ENCODE measurements around the gene PRKACA. TPM values are rescaled to one million over a fixed set of nuclear protein-coding genes. Genes with fewer than 3 reads are reported as not detected.

The PRKACA gene
- total RNA-seq, 4 donors from 2014 or later = 16.7 to 74.8 (median 39.5) TPM

GRCh38 chr19:14106840-14107239 lies 10.7 kb downstream of the PRKACA start:
- DNase-seq = no peak
- intact Hi-C loops (cut with DNase I; ENCODE audit: low total_unique reads) (no loop called here), in situ Hi-C loops (cut with MboI; ENCODE audit: low pct_ligation_motif_present in 1 of 4, low pct_unique_long_range_greater_than_20kb in 1 of 4, low sequenced_read_pairs in 3 of 4) (no loop called here)
- TF ChIP-seq EP300 (IDR thresholded peaks at IDR 0.05; ENCODE audit: low read depth) = no peak
- TF ChIP-seq POLR2AphosphoS5 (IDR thresholded peaks at IDR 0.05) = no peak
- no peak for TF ChIP-seq POLR2A (IDR thresholded peaks at IDR 0.05)
- TF ChIP-seq, protein P1, sequence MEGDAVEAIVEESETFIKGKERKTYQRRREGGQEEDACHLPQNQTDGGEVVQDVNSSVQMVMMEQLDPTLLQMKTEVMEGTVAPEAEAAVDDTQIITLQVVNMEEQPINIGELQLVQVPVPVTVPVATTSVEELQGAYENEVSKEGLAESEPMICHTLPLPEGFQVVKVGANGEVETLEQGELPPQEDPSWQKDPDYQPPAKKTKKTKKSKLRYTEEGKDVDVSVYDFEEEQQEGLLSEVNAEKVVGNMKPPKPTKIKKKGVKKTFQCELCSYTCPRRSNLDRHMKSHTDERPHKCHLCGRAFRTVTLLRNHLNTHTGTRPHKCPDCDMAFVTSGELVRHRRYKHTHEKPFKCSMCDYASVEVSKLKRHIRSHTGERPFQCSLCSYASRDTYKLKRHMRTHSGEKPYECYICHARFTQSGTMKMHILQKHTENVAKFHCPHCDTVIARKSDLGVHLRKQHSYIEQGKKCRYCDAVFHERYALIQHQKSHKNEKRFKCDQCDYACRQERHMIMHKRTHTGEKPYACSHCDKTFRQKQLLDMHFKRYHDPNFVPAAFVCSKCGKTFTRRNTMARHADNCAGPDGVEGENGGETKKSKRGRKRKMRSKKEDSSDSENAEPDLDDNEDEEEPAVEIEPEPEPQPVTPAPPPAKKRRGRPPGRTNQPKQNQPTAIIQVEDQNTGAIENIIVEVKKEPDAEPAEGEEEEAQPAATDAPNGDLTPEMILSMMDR (IDR thresholded peaks at IDR 0.05) = no peak
- Histone ChIP-seq H3K9me3 (no peaks in the 10 kb centered on the region), H3K4me3 (no peak overlapping the region), H3K27ac (peak overlapping the region; percentile 23 to 76 (median 60)), H3K4me1 (peaks cover 0 to 27% (median under 1%) of the 10 kb centered on the region in 4 donors), H3K27me3 (no peaks in the 10 kb centered on the region), H3K36me3 (peaks cover 0 to 8% (median 0%) of the 10 kb centered on the region in 4 donors)
- 90% methylated on average over 16 of the region's 16 CpGs; no CpG with 5 or more reads in 1 of the 2 donors for WGBS, 2 donors (ENCODE audit: low coverage in 1 of 2)

GRCh38 chr19:14105680-14106079 lies 11.9 kb downstream of the PRKACA start:
- whole genome bisulfite sequencing, 2 donors (ENCODE audit: low coverage in 1 of 2) = 50 to 55% methylated on average over 8 of the region's 8 CpGs
- H3K4me3 ChIP-seq = no peak overlapping the region
- intact Hi-C loops (cut with DNase I; ENCODE audit: low total_unique reads) = no loop called here
- no peaks in the 10 kb centered on the region for H3K27me3 ChIP-seq
- no peak for DNase-seq
- TF ChIP-seq, protein P1 (IDR thresholded peaks at IDR 0.05) = no peak
- no peak for TF ChIP-seq POLR2AphosphoS5 (IDR thresholded peaks at IDR 0.05)
- TF ChIP-seq EP300 (IDR thresholded peaks at IDR 0.05; ENCODE audit: low read depth) = no peak
- TF ChIP-seq POLR2A (IDR thresholded peaks at IDR 0.05) = no peak
- H3K36me3 ChIP-seq = peaks cover 0 to 19% (median 2%) of the 10 kb centered on the region in 4 donors
- in situ Hi-C loops (cut with MboI; ENCODE audit: low pct_ligation_motif_present in 1 of 4, low pct_unique_long_range_greater_than_20kb in 1 of 4, low sequenced_read_pairs in 3 of 4) = no loop called here
- peaks cover 0 to 23% (median 0%) of the 10 kb centered on the region in 4 donors for H3K4me1 ChIP-seq
- H3K9me3 ChIP-seq = no peaks in the 10 kb centered on the region
- H3K27ac ChIP-seq = peak overlapping the region; percentile 22 to 56 (median 54)

- intact Hi-C loops (cut with DNase I; ENCODE audit: low total_unique reads) (no loop called here), in situ Hi-C loops (cut with MboI; ENCODE audit: low pct_ligation_motif_present in 1 of 4, low pct_unique_long_range_greater_than_20kb in 1 of 4, low sequenced_read_pairs in 3 of 4) (no loop called here)
- no peaks in the 10 kb centered on the region for H3K9me3 ChIP-seq
- H3K36me3 ChIP-seq = peaks cover 0 to 25% (median 8%) of the 10 kb centered on the region in 4 donors
- no peaks in the 10 kb centered on the region for H3K27me3 ChIP-seq
- WGBS, 2 donors (ENCODE audit: low coverage in 1 of 2) = 100% methylated on average over 1 of the region's 1 CpG; no CpG with 5 or more reads in 1 of the 2 donors
- H3K4me1 ChIP-seq = peaks cover 0 to 23% (median 0%) of the 10 kb centered on the region in 4 donors
- no peak overlapping the region for H3K27ac ChIP-seq
- DNase-seq = no peak
- TF ChIP-seq, protein P1 (IDR thresholded peaks at IDR 0.05) = no peak
- TF ChIP-seq POLR2AphosphoS5 (IDR thresholded peaks at IDR 0.05) (no peak), POLR2A (IDR thresholded peaks at IDR 0.05) (no peak), EP300 (IDR thresholded peaks at IDR 0.05; ENCODE audit: low read depth) (no peak)
- no peak overlapping the region for H3K4me3 ChIP-seq
These were observed 14.3 kb downstream of the PRKACA start for GRCh38 chr19:14103310-14103709.

DNA sequence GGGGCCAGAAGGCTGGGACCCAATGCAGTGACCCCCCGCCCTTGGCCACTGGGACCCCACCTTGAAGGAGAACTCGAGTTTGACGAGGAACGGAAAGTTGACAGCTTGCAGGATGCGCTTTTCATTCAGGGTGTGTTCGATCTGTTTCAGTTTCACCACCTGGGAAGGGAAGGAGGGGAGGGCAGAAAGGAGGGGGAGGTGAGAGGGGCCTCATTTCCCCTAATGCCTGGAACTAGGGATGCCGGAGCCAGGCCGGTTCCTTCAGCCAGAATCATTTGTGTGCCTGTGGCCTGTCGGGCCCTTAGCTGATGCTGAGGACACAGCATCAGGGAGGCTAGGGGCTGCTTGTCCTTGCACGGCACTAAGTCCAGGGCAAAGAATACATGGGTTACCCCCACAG lies 14.8 kb downstream of the PRKACA start:
- 81 to 93% methylated on average over 4 to 10 of the region's 10 CpGs for whole genome bisulfite sequencing, 2 donors (ENCODE audit: low coverage in 1 of 2)
- TF ChIP-seq, protein P1 (IDR thresholded peaks at IDR 0.05) = no peak
- no peak for TF ChIP-seq EP300 (IDR thresholded peaks at IDR 0.05; ENCODE audit: low read depth)
- no peak for TF ChIP-seq POLR2AphosphoS5 (IDR thresholded peaks at IDR 0.05)
- no peak for TF ChIP-seq POLR2A (IDR thresholded peaks at IDR 0.05)
- in situ Hi-C loops (cut with MboI; ENCODE audit: low pct_ligation_motif_present in 1 of 4, low pct_unique_long_range_greater_than_20kb in 1 of 4, low sequenced_read_pairs in 3 of 4) = no loop called here

More for the DNA sequence above, 14.8 kb downstream of the PRKACA start:
- Histone ChIP-seq H3K4me1 (peaks cover 0 to 18% (median 0%) of the 10 kb centered on the region in 4 donors), H3K9me3 (no peaks in the 10 kb centered on the region), H3K4me3 (no peak overlapping the region), H3K27me3 (no peaks in the 10 kb centered on the region), H3K36me3 (peaks cover 0 to 25% (median 8%) of the 10 kb centered on the region in 4 donors), H3K27ac (no peak overlapping the region)
- intact Hi-C loops (cut with DNase I; ENCODE audit: low total_unique reads) = no loop called here
- DNase-seq = no peak
